HG02763 (cell line): ENCODE results near the gene DAPK3.
"Not testable (repeated sequence)": the region's sequence is repeated elsewhere in the genome, so short reads cannot be mapped to it uniquely, and the experiment has no call there.

Experiments
- ATAC-seq: cut with Tn5 transposase; IDR thresholded peaks from one replicate; pipeline ENCODE4 v1.9.1; 2021; ENCODE audit warnings: mild to moderate bottlenecking, moderate library complexity; ENCODE audit not compliant: unreplicated experiment

The DAPK3 gene

DNA sequence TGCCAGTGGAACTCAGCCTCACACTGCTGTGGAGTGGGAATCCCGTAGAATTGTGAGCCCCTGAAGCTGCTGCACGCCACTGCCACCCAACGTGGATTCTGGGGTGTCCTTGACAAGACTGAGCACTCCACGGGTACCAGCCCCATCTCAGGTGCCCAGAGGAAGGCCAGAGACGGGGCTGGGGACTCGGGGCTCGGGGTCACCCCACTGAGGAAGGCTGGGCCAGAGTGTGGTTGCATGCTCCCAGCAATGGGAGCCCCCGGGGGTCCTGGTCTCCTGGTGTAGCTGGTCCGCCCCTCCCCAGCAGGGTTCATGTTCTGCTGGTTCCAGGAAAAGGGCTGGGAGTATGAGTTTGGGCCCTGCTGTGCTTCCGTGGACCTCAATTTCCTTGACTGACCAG is 15.2 kb downstream of the DAPK3 start:
- no peak for ATAC-seq

DNA sequence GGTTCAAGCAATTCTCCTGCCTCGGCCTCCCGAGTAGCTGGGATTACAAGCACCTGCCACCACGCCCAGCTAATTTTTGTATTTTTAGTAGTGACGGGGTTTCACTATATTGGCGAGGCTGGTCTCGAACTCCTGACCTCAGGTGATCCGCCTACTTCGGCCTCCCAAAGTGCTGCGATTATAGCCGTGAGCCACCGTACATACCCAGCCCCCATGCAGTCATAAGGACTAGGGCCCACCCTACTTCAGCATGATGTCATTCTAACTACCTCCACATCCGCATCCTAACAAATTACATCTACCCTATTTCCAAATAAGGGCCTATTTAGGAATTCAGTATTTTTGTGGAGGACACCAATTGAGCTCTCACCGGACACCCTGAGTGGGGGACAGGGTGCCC is 15.6 kb downstream of the DAPK3 start:
- ATAC-seq, result not testable (repeated sequence)

DNA sequence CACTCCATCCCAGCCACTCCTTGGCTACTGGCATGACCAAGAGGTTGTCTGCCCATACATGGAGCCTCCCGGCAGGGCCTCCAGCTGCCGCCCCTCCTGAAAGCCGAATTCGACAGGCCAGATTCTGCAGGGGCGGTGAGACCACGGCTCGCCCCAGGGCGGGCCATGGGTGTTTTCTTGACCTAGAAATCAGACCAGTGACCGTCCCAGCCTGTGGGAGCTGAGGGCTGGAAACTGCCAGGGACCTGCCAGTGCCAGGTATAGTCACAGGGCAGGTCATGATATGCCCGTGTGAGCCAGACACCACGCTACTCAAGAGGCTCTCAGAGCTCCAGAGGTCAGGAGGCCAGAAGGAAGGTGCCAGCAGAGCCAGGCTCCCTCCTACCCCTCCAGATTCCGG is 16.8 kb downstream of the DAPK3 start:
- ATAC-seq, result no peak

DNA sequence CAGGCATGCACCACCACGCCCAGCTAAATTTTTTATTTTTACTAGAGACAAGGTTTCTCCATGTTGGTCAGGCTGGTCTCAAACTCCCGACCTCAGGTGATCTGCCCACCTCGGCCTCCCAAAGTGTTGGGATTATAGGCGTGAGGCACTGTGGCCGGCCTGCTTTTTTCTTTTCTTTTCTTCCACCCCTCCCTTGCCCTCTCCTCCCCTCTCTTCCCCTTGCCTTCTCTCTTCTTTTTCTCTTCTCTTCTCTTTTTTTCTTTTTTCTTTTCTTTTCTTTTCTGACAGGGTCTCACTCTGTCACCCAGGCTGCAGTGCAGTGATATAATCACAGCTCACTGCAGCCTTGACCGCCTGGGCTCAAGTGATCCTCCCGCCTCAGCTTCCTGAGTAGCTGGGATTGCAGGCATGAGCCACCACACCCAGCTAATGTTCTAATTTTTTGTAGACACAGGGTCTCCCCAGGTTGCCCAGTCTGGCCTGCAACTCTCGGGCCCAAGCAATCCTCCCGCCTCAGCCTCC is 18.1 kb downstream of the DAPK3 start:
- ATAC-seq, result not testable (repeated sequence)

DNA sequence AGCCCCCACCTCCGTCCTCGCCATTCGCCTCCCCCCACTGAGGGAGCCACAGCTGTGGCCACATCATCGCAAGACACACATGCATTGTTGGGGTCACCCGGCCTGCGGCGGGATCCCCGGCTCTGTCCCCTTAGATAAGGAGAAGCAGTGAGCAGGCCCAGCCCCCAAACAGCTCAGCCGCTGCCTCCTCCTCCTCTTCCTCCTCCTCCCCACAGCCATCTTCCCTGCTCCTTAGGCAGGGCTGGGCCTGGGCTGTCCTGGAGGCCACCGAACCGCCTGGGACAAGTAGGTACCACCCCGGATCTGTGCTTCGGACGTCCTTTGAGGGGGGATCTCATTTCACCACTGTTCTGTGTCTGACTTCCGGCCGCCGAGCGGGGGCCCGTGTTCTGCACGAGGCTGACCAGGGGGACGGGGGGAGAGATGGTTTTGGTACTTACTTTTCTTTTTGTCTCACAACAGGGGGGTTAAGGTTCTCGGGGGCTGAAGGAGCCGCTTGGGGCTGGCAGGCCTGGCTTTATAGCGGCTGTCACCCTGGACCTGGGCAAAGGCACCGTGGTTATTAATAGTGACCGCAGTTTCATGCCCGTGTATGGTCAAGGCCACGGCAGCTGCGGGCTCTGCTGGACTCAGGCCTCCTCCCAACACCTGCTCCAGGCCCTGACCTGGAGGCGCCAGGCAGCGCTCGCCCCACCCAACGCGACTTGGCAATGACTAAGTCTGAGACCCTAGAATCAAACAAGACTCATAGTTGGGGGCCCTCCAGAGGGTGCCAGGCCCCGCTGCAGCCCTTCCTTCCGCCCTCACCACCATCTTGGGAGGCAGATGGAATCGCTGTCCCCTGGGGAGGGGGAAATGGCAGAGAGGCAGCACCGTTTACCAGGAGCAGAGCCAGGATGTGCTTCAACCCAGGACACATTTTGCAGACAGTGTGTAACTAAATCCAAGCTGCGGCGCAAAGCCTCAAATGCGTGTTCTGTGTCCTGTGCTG is 19.7 kb downstream of the DAPK3 start:
- no peak for ATAC-seq

GRCh38 chr19:3949997-3950859 is 20.7 kb downstream of the DAPK3 start:
- no peak for ATAC-seq

- no peak for ATAC-seq
These were observed 21.6 kb downstream of the DAPK3 start for GRCh38 chr19:3949294-3949693.

- ATAC-seq, result not testable (repeated sequence)
These were observed 23.5 kb downstream of the DAPK3 start for GRCh38 chr19:3947316-3947933.

GRCh38 chr19:3945838-3946237 is 25.1 kb downstream of the DAPK3 start:
- no peak for ATAC-seq

- ATAC-seq, result no peak
These were observed 26.7 kb downstream of the DAPK3 start for GRCh38 chr19:3944018-3944721.

DNA sequence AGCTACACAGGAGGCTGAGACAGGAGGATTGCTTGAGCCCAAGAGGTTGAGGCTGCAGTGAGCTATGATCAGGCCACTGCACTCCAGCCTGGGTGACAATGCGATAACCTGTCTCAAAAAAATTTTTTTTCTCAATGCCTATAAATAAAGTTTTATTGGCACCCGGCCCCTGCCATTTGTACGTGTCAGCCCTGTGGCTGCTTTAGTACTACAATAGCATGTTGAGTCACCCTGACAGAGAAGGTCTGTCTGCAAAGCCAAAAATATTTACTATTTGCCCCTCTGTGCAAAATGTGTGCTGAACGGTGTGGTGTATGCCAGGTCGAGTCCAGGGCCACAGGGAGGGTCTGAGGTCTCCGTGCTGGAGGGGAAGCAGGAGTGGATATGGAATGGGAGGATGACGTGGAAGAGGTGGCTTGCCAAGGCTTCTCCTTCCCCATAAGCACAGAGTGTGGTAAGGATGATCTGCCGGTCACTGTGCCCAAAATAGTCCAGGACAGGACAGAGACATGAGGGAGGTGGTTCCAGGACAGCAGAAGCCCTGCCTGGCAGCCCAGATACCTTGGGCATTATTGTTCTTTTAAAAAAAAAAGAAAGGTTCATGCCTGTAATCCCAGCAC is 28.0 kb downstream of the DAPK3 start:
- ATAC-seq, result no peak

DNA sequence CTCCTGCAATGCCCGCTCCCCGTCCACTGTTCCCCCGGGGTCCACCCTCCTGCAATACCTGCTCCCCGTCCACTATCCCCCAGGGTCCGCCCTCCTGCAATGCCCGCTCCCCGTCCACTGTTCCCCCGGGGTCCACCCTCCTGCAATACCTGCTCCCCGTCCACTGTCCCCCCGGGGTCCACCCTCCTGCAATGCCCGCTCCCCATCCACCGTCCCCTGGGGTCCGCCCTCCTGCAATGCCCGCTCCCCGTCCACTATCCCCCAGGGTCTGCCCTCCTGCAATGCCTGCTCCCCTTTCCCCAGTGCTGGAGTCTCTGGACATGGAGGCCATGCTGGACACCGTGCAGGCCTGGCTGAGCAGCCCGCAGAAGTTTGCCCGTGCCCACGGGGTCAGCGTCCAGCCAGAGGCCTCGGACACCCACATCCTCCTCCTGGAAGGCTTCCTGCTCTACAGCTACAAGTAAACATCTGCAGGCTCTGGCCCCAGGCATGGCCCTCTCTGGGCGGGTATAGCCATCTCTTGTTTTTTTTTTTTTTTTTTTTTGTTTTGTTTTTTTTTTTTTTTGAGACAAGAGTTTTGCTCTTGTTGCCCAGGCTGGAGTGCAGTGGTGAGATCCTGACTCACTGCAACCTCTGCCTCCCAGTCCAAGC is 32.5 kb downstream of the DAPK3 start:
- ATAC-seq, result not testable (repeated sequence)

DNA sequence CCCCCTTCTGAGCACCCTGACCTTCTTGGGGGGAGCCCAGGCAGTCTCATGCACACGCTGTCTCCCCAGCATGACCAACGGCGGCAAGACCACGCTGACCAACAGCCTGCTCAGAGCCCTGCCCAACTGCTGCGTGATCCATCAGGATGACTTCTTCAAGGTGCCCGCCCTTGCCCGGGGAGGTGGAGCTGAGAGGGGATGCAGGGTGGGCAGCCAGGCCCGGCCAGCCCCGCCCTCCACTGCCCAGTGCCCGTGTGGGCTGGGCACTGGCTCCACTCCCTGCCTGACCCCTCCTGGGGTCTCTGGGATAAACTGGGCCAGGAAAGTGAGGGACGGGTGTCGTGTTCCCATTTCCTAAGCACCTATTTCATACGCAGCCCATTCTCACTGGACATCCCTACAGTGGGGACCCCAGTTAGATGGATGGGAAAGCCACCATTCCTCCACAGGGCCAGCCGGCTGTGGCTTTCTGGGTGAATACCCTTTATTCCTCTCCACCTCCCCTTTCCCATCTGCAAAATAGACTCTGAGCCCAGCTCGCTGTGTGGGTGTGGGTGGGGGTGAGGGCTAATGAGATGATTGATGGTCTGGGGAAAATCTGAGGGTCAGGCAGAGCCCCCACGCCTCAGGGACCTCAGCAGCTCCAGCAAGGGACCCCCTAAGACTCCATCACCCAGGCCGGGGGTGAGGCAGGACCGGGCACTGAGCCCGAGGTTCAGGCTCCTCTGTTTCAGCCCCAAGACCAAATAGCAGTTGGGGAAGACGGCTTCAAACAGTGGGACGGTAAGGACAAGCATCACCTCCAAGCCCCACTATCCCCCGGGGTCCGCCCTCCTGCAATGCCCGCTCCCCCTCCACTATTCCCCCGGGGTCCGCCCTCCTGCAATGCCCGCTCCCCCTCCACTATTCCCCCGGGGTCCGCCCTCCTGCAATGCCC is 34.1 kb downstream of the DAPK3 start:
- no peak for ATAC-seq

DNA sequence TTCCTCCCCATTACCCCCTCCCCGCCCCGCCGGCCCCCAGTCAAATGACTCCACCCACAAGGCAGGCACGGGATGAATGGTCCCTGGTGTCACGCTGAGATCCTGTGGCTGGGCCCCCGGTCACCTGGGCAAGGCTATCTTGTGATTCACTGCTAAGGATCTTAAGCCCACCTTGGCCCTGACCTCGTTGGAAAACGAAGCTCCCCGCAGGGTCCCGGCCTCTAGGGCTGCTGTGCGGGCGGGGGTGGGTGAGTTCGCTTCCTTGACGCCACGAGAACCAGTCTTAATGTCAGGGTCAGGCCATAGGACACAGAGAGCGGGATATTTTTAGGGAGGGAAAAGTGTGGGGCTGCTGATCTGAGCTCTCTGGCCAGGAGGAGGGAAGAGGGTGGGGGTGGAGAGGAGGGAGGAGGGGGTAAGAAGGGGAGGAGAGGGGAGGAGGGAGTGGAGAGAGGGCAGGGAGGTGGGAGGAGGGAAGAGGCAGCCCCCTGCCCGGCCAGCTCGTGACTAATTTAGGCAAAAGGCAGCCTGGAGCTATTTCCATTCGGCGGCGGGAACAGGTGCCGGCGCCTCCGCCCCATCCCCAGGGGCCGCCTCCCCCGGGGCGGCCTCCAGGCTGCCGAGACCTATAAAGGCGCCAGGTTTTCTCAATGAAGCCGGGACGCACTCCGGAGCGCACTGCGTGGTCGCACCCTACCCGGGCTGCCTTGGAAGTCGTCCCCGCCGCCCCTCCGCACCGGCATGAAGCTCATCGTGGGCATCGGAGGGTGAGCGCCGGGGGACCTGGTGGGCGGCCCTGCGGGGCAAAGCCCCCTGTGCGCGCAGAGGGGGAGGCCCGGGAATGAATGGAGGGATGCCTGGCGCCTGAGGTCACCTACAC is 37.7 kb downstream of the DAPK3 start, which contains the start of gene NMRK2:
Gene NMRK2, plus strand, starts transcription at position 139 of the 880 bp plus-strand sequence. Its CDS starts 603 bp downstream, at position 742.
- no peak for ATAC-seq

- no peak for ATAC-seq
These were observed 39.9 kb downstream of the DAPK3 start for GRCh38 chr19:3931041-3931440.

DNA sequence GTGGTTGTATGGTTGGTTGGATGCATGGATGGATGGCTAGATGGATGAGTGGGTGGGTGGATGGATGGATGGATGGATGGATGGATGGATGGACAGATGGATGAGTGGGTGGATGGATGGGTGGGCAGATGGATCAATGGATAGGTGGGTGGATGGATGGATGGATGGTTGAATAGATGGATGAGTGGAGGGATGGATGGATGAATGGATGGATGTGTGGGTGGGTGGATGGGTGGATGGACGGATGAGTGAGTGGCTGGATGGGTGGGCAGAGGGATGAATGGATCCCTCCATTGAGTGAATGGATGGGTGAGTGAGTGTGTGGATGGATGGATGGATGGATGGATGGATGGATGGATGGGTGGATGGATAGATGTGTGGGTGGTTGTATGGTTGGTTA is 47.0 kb downstream of the DAPK3 start:
- ATAC-seq, result no peak

- no peak for ATAC-seq
These were observed 47.7 kb downstream of the DAPK3 start for GRCh38 chr19:3923096-3923758.
